A172 (cell line): ENCODE data around the gene TTLL6. TPM values are rescaled to one million over a fixed set of nuclear protein-coding genes. Genes with fewer than 3 reads are reported as not detected.
"Not testable (repeated sequence)": the region's sequence is repeated elsewhere in the genome, so short reads cannot be mapped to it uniquely, and the experiment has no call there.

Experiments
- DNase-seq: peaks from one replicate; pipeline ENCODE4 v3.0.0-alpha.2; 2015; ENCODE audit warnings: low spot score
- total RNA-seq: library from RNA; depleted of rRNA; stranded (reverse); fragments of >200 nt; shearing (Covaris generic); gene quantifications from 2 replicates; pipeline ENCODE4 v1.2.3, GENCODE V29; 2014

The TTLL6 gene
- total RNA-seq, 1 experiment from 2014 or later, result not detected

GRCh38 chr17:48815311-48815710 is 1.7 kb downstream of the TTLL6 start:
- DNase-seq, result no peak

GRCh38 chr17:48814504-48814903 is 2.5 kb downstream of the TTLL6 start:
- DNase-seq, result peak; percentile 41

- DNase-seq, result no peak
These were observed 5.0 kb downstream of the TTLL6 start for GRCh38 chr17:48812001-48812400.

- DNase-seq, result no peak
These were observed 7.8 kb downstream of the TTLL6 start for GRCh38 chr17:48809182-48809581.

- peak; percentile 65 for DNase-seq
These were observed 12.1 kb downstream of the TTLL6 start for GRCh38 chr17:48804936-48805411.

GRCh38 chr17:48800626-48801217 is 16.3 kb downstream of the TTLL6 start:
- no peak for DNase-seq

GRCh38 chr17:48799069-48799723 is 17.8 kb downstream of the TTLL6 start:
- DNase-seq, result no peak

- DNase-seq, result not testable (repeated sequence)
These were observed 20.9 kb downstream of the TTLL6 start for GRCh38 chr17:48796163-48796522.

- DNase-seq, result peak; percentile 46
These were observed 21.4 kb downstream of the TTLL6 start for GRCh38 chr17:48795444-48796162.

GRCh38 chr17:48792033-48792798 is 24.8 kb downstream of the TTLL6 start:
- DNase-seq, result no peak

- DNase-seq, result peak; percentile 88
These were observed 25.6 kb downstream of the TTLL6 start for GRCh38 chr17:48791128-48792032.

GRCh38 chr17:48790607-48791127 is 26.4 kb downstream of the TTLL6 start:
- DNase-seq, result no peak

GRCh38 chr17:48787828-48788227 is 29.2 kb downstream of the TTLL6 start:
- DNase-seq, result no peak

GRCh38 chr17:48779421-48779820 is 37.6 kb downstream of the TTLL6 start:
- no peak for DNase-seq

- DNase-seq, result no peak
These were observed 40.4 kb downstream of the TTLL6 start for GRCh38 chr17:48776602-48777001.

GRCh38 chr17:48773245-48773644 is 43.8 kb downstream of the TTLL6 start:
- DNase-seq, result no peak

- DNase-seq, result no peak
These were observed 46.1 kb downstream of the TTLL6 start for GRCh38 chr17:48770954-48771353.

- no peak for DNase-seq
These were observed 47.9 kb downstream of the TTLL6 start for GRCh38 chr17:48769009-48769675.

- DNase-seq, result no peak
These were observed 49.7 kb downstream of the TTLL6 start for GRCh38 chr17:48767263-48767774.

GRCh38 chr17:48761114-48761513 is 55.9 kb downstream of the TTLL6 start:
- DNase-seq, result no peak
